ENCODE results near the gene WFIKKN1. TPM values are rescaled to one million over a fixed set of nuclear protein-coding genes. Genes with fewer than 3 reads are reported as not detected.

Gene WFIKKN1
- total and polyA plus RNA-seq, 2 of the 13 experiments (the other 11 are each of a cell fraction or from before 2014, with no cell fraction given): 1.7 to 4.9 TPM

DNA sequence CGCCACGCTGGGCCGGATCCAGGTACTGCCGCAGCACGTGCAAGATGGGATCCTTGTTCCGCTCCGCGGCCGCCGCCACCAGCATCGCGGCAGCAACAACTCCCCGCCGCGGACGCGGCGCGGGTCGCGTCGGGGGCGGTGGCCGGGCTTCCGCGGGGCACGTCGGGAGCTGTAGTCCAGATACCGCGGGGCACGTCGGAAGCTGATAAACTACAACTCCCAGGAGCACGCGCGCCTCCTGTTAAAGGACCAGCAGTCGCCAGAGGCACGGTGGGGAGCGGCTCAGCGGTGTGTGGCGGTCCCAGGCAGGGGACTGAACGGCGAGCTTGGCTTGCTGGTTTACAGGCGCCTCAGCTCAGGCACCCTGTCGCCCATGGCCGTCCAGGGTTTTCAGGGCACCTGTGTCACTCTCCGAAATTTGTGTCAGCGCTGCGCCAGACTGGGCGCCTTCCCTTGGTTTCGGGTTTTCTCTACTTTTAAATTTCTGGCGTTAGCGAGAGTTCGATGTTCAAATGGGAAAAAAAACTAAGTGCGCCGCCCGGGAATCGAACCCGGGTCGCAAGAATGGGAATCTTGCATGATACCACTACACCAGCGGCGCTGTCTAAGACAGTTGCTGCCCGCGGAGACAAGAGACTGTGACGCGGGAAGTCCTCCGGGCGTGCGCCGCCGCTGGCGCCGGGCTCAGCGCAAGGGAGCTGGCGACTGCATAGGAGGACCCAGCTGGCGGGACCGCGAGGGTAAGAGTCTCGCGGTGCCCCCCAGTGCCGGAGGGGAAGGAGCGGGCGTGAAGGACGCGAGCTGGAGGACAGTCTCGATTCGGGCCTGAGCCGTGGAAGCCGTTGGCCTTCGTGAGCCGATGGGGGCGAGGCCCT lies 5.7 kb downstream of the WFIKKN1 start, which contains the start of gene METTL26 (continued):
- TF ChIP-seq NR0B2 (CRISPR knock-in tag; IDR thresholded peaks at IDR 0.05) (peak; percentile 96), SATB2 (CRISPR knock-in tag; IDR thresholded peaks at IDR 0.05) (no peak), ZNF790 (CRISPR knock-in tag; IDR thresholded peaks at IDR 0.05; ENCODE audit: borderline replicate concordance) (peak; percentile 82), ZFP37 (CRISPR knock-in tag; IDR thresholded peaks at IDR 0.05; ENCODE audit: borderline replicate concordance) (0 out of 2 replicates have a peak, but pooled peaks have one; percentile 56), HINFP (CRISPR knock-in tag; IDR thresholded peaks at IDR 0.05; ENCODE audit: low read depth) (peak; percentile 99), PLRG1 (conservative IDR thresholded peaks at IDR 0.05) (no peak), TBL1XR1 (IDR thresholded peaks at IDR 0.05; ENCODE audit: borderline replicate concordance, low read length, partially characterized antibody) (no peak), ZNF761 (CRISPR knock-in tag; conservative IDR thresholded peaks at IDR 0.05) (no peak; the same call in 1 of the 2 replicates), NR2F6 (IDR thresholded peaks at IDR 0.05) (peak; percentile 27; the same call in 1 of the 2 replicates), NR2F6 (CRISPR knock-in tag; IDR thresholded peaks at IDR 0.05) (peak; percentile 35; the same call in 1 of the 2 replicates), ZFP41 (CRISPR knock-in tag; IDR thresholded peaks at IDR 0.05; ENCODE audit: borderline replicate concordance) (no peak), KDM6A (CRISPR knock-in tag; IDR thresholded peaks at IDR 0.05; ENCODE audit: low read depth) (no peak), ZBTB3 (CRISPR knock-in tag; IDR thresholded peaks at IDR 0.05; ENCODE audit: borderline replicate concordance, low read depth) (no peak), MAF1 (CRISPR knock-in tag; IDR thresholded peaks at IDR 0.05; ENCODE audit: borderline replicate concordance) (peak; percentile 99), MTERF4 (CRISPR knock-in tag; IDR thresholded peaks at IDR 0.05) (peak; percentile 94), FOXK2 (IDR thresholded peaks at IDR 0.05) (no peak), POLR2A (IDR thresholded peaks at IDR 0.05; ENCODE audit: insufficient read depth in 1 of 2, low read depth in 2 of 2, low read length in 2 of 2) (peak; percentile 72 to 95), ARID2 (CRISPR knock-in tag; IDR thresholded peaks at IDR 0.05; ENCODE audit: borderline replicate concordance) (0 out of 2 replicates have a peak, but pooled peaks have one; percentile 60), ZNF281 (CRISPR knock-in tag; IDR thresholded peaks at IDR 0.05; ENCODE audit: borderline replicate concordance) (peak; percentile 53; the same call in 1 of the 2 replicates)
- TF ChIP-seq, protein P1, sequence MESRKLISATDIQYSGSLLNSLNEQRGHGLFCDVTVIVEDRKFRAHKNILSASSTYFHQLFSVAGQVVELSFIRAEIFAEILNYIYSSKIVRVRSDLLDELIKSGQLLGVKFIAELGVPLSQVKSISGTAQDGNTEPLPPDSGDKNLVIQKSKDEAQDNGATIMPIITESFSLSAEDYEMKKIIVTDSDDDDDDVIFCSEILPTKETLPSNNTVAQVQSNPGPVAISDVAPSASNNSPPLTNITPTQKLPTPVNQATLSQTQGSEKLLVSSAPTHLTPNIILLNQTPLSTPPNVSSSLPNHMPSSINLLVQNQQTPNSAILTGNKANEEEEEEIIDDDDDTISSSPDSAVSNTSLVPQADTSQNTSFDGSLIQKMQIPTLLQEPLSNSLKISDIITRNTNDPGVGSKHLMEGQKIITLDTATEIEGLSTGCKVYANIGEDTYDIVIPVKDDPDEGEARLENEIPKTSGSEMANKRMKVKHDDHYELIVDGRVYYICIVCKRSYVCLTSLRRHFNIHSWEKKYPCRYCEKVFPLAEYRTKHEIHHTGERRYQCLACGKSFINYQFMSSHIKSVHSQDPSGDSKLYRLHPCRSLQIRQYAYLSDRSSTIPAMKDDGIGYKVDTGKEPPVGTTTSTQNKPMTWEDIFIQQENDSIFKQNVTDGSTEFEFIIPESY (CRISPR knock-in tag; IDR thresholded peaks at IDR 0.05): peak; percentile 30; the same call in 1 of the 2 replicates
- TF ChIP-seq, protein P2, sequence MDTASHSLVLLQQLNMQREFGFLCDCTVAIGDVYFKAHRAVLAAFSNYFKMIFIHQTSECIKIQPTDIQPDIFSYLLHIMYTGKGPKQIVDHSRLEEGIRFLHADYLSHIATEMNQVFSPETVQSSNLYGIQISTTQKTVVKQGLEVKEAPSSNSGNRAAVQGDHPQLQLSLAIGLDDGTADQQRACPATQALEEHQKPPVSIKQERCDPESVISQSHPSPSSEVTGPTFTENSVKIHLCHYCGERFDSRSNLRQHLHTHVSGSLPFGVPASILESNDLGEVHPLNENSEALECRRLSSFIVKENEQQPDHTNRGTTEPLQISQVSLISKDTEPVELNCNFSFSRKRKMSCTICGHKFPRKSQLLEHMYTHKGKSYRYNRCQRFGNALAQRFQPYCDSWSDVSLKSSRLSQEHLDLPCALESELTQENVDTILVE (CRISPR knock-in tag; IDR thresholded peaks at IDR 0.05): peak; percentile 67
